HCT116 (cell line): ENCODE results near the gene AGER. TPM values are rescaled to one million over a fixed set of nuclear protein-coding genes. Genes with fewer than 3 reads are reported as not detected.
"Not testable (repeated sequence)": the region's sequence is repeated elsewhere in the genome, so short reads cannot be mapped to it uniquely, and the experiment has no call there.

Experiments
- ATAC-seq: fragments of 200-7000 bp; cut with Tn5 transposase; 2 replicates; pipeline ENCODE4 v1.9.1; 2020; ENCODE audit warnings: mild to moderate bottlenecking, moderate library complexity
- BruUV-seq: library from RNA; stranded (reverse); fragments of 400-500 nt; replicated peaks from 2 replicates; lab custom pipeline; 2021; lab: Mats Ljungman, UMichigan
- CTCF ChIA-PET: fragments of 300-600 bp; sonication (Branson Sonifier 250); formaldehyde crosslinking; loops from one replicate; lab custom pipeline; 2021; ENCODE audit warnings: antibody characterized with exemption; lab: Charles Lee
- POLR2A ChIA-PET: fragments of 300-600, 350-600 bp; sonication (Branson Sonifier 250); formaldehyde crosslinking; loops from one replicate; lab custom pipeline; 2021; ENCODE audit warnings: antibody characterized with exemption; lab: Charles Lee
- RAD21 ChIA-PET, 2 experiments: fragments of 300-600 bp; sonication (Branson Sonifier 250); formaldehyde crosslinking; loops; one replicate each; lab custom pipeline; 2023; ENCODE audit warnings: low total read pairs in 2 of 2; ENCODE audit not compliant: uncharacterized antibody in 2 of 2, unreplicated experiment in 2 of 2, low non-redundant PET in 1 of 2; lab: Charles Lee
- DNase-seq: peaks from one replicate; pipeline ENCODE4 v3.0.0-alpha.2; 2010; ENCODE audit warnings: low read depth, low spot score
- H2AFZ ChIP-seq: fragments of 200-600 bp; shearing (Covaris generic), sonication (generic); 2 replicates; pipeline ENCODE4 v1.6.1; 2017; ENCODE audit warnings: low read depth, mixed run types, mixed read lengths, antibody characterized with exemption, low read length; ENCODE audit not compliant: poor library complexity, severe bottlenecking
- H3K27ac ChIP-seq: 2 replicates; pipeline ENCODE4 v1.5.1; 2012; ENCODE audit warnings: low read depth, low read length
- H3K27me3 ChIP-seq: fragments of 200-600 bp; sonication (generic); 2 replicates; pipeline ENCODE4 v1.6.1; 2016; ENCODE audit warnings: mixed run types, low read length, mixed read lengths; ENCODE audit not compliant: insufficient read depth
- H3K36me3 ChIP-seq, 2 experiments: fragments of 200-500 bp in 1 of 2; fragments of 200-600 bp in 1 of 2; sonication (Bioruptor generic) in 1 of 2; sonication (generic) in 1 of 2; 2 replicates each; pipeline versions ENCODE4 v1.5.1 to v1.6.1; 2014 to 2016; ENCODE audit warnings: low read length in 2 of 2, inconsistent platforms in 1 of 2, mixed read lengths in 1 of 2, mixed run types in 1 of 2; ENCODE audit not compliant: insufficient read depth in 2 of 2, control insufficient read depth in 1 of 2
- H3K4me1 ChIP-seq, 2 experiments: fragments of 200-600 bp in 1 of 2; sonication (generic) in 1 of 2; 2 replicates each; pipeline versions ENCODE4 v1.5.1 to v1.6.1; 2012 to 2017; ENCODE audit warnings: low read length in 2 of 2, inconsistent platforms in 1 of 2, mild to moderate bottlenecking in 1 of 2, mixed read lengths in 1 of 2, mixed run types in 1 of 2, moderate library complexity in 1 of 2; ENCODE audit not compliant: insufficient read depth in 2 of 2, control insufficient read depth in 1 of 2
- H3K4me2 ChIP-seq: fragments of 200-600 bp; sonication (generic); 2 replicates; pipeline ENCODE4 v1.6.1; 2017; ENCODE audit warnings: mixed run types, low read length, mixed read lengths
- H3K4me3 ChIP-seq, 2 experiments: fragments of 200-600 bp in 1 of 2; sonication (generic) in 1 of 2; replicated peaks in 1 of 2; 2 replicates each; pipeline ENCODE4 v1.5.1; 2011 to 2016; ENCODE audit warnings: low read length in 2 of 2, control low read depth in 1 of 2, low read depth in 1 of 2, mild to moderate bottlenecking in 1 of 2, mixed read lengths in 1 of 2, mixed run types in 1 of 2
- H3K79me2 ChIP-seq: fragments of 200-600 bp; sonication (generic); 2 replicates; pipeline ENCODE4 v1.6.1; 2017; ENCODE audit warnings: mild to moderate bottlenecking, mixed run types, low read length, moderate library complexity, mixed read lengths; ENCODE audit not compliant: insufficient read depth
- H3K9ac ChIP-seq: fragments of 200-600 bp; sonication (generic); 2 replicates; pipeline ENCODE4 v1.6.1; 2016; ENCODE audit warnings: low read length, mixed read lengths
- H3K9me2 ChIP-seq: fragments of 200-600 bp; sonication (generic), shearing (Covaris generic); 2 replicates; pipeline ENCODE4 v1.6.1; 2017; ENCODE audit warnings: mixed run types, mild to moderate bottlenecking, moderate library complexity; ENCODE audit not compliant: insufficient read depth
- H3K9me3 ChIP-seq, 2 experiments: fragments of 200-500 bp in 1 of 2; fragments of 200-600 bp in 1 of 2; sonication (Bioruptor generic) in 1 of 2; sonication (generic) in 1 of 2; 2 replicates each; pipeline ENCODE4 v1.6.1; 2014 to 2017; ENCODE audit warnings: low read length in 2 of 2, mixed read lengths in 2 of 2, inconsistent platforms in 1 of 2, low read depth in 1 of 2, mild to moderate bottlenecking in 1 of 2, mixed run types in 1 of 2, moderate library complexity in 1 of 2; ENCODE audit not compliant: control insufficient read depth in 1 of 2, insufficient read depth in 1 of 2
- H4K20me1 ChIP-seq: fragments of 200-600 bp; sonication (generic), shearing (Covaris generic); 2 replicates; pipeline ENCODE4 v1.6.1; 2017; ENCODE audit warnings: mixed run types, mild to moderate bottlenecking, moderate library complexity; ENCODE audit not compliant: insufficient read depth
- EGR1 ChIP-seq: IDR thresholded peaks from 2 replicates; pipeline ENCODE4 v1.6.1; 2012; ENCODE audit warnings: low read depth
- ZNF274 ChIP-seq: fragments of 200-500 bp; sonication (Bioruptor generic); IDR thresholded peaks from 2 replicates; pipeline ENCODE4 v1.6.1; 2014; ENCODE audit warnings: mild to moderate bottlenecking, low read depth, low read length, inconsistent platforms
- intact Hi-C: fragments of 100-400 bp; cut with micrococcal nuclease; formaldehyde crosslinking; loops from 2 replicates; pipeline ENCODE4 v1.10.0; 2022
- total RNA-seq: library from RNA; stranded (reverse); gene quantifications from one replicate; pipeline ENCODE4 v1.2.1, GENCODE V29; 2021; ENCODE audit not compliant: unreplicated experiment

Gene AGER
- total RNA-seq, 1 experiment from 2014 or later = 22.6 TPM

GRCh38 chr6:32194388-32194787, 10.3 kb upstream of the AGER start:
- TF ChIP-seq ZNF274 (no peak), EGR1 (no peak)
- Histone ChIP-seq H2AFZ (no peak overlapping the region), H3K9me3 (no peaks in the 10 kb centered on the region), H3K4me1 (peaks cover 27 to 62% of the 10 kb centered on the region in 2 experiments), H3K4me2 (peak overlapping the region; percentile 91), H3K27me3 (no peaks in the 10 kb centered on the region), H3K4me3 (peak overlapping the region in 1 of 2 experiments; percentile 65; a peak in 1 of 4 replicates), H4K20me1 (no peaks in the 10 kb centered on the region), H3K27ac (peak overlapping the region; percentile 71), H3K9me2 (no peaks in the 10 kb centered on the region), H3K36me3 (no peaks in the 10 kb centered on the region), H3K9ac (peak overlapping the region; percentile 76), H3K79me2 (peaks cover 3% of the 10 kb centered on the region; the same call in 1 of the 2 replicates)
- no peak for DNase-seq
- ChIA-PET RAD21 (no interaction called here), CTCF (no interaction called here), POLR2A (interaction anchor here (1.8 kb wide), 1 partner anchor 9 kb away, joined by 11 read pairs; no protein-coding TSS in a partner anchor)
- intact Hi-C loops = no loop called here
- ATAC-seq = no peak
- no TSS peak for BruUV-seq

GRCh38 chr6:32193096-32193495, 9.0 kb upstream of the AGER start:
- ATAC-seq, intact Hi-C loops, H3K9me3 ChIP-seq, RAD21 ChIA-PET, CTCF ChIA-PET, H4K20me1 ChIP-seq, H3K27me3 ChIP-seq, H3K9me2 ChIP-seq, BruUV-seq, H3K4me3 ChIP-seq, H3K27ac ChIP-seq, DNase-seq, H2AFZ ChIP-seq, H3K9ac ChIP-seq, H3K36me3 ChIP-seq: not testable (repeated sequence)
- H3K4me2 ChIP-seq = peak overlapping the region; percentile 52
- POLR2A ChIA-PET = interaction anchor here (1.0 kb wide), 1 partner anchor 16 kb away, joined by 5 read pairs; no protein-coding TSS in a partner anchor
- peaks cover 13% of the 10 kb centered on the region for H3K79me2 ChIP-seq
- H3K4me1 ChIP-seq = peaks cover 33 to 73% of the 10 kb centered on the region in 2 experiments
